Fibroblast of the aortic adventitia (primary cell): Measurements from ENCODE around the gene CTXND1. TPM values are rescaled to one million over a fixed set of nuclear protein-coding genes. Genes with fewer than 3 reads are reported as not detected.

ENCODE experiments used
- DNase-seq: peaks from one replicate; pipeline ENCODE4 v3.0.0-alpha.2; 2010; ENCODE audit warnings: low read depth
- H3K4me3 ChIP-seq: 2 replicates; pipeline ENCODE4 v1.5.1; 2011; ENCODE audit warnings: low read depth, mild to moderate bottlenecking, control low read depth, low read length, moderate library complexity
- total RNA-seq: library from RNA; depleted of rRNA; stranded (reverse); fragments of >200 nt; gene quantifications from 2 replicates; pipeline ENCODE4 v1.2.3, GENCODE V29; 2012; ENCODE audit warnings: low replicate concordance
- TF ChIP-seq, protein P1 (sequence below): IDR thresholded peaks from 2 replicates; pipeline ENCODE4 v1.5.1; 2011; ENCODE audit warnings: mild to moderate bottlenecking, low read length, control low read depth, inconsistent platforms; ENCODE audit not compliant: insufficient read depth

CTXND1 gene
- total RNA-seq, 1 donor, result not detected

DNA sequence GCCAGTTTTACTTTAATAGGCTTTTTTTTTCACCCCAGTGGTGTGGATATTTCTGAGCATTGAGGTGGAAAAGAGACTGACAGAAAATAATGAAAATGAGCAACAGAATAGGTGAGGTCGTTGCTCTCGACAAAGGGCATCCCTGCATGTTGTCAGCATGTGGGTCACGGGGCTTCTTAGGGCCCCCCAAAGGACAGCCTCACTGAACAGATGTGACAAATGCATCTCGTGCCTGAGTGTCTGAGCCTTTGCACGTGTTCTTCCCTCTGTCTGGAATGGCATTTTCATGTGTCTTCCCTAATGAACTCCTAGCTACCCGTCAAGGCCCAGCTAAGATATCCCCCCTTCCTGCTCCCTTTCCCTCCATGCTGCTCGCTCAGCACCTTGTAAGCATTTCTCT, 67.5 kb downstream of the CTXND1 start:
- H3K4me3 ChIP-seq, result no peak overlapping the region
- no peak for DNase-seq
- TF ChIP-seq, protein P1, sequence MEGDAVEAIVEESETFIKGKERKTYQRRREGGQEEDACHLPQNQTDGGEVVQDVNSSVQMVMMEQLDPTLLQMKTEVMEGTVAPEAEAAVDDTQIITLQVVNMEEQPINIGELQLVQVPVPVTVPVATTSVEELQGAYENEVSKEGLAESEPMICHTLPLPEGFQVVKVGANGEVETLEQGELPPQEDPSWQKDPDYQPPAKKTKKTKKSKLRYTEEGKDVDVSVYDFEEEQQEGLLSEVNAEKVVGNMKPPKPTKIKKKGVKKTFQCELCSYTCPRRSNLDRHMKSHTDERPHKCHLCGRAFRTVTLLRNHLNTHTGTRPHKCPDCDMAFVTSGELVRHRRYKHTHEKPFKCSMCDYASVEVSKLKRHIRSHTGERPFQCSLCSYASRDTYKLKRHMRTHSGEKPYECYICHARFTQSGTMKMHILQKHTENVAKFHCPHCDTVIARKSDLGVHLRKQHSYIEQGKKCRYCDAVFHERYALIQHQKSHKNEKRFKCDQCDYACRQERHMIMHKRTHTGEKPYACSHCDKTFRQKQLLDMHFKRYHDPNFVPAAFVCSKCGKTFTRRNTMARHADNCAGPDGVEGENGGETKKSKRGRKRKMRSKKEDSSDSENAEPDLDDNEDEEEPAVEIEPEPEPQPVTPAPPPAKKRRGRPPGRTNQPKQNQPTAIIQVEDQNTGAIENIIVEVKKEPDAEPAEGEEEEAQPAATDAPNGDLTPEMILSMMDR, result no peak

DNA sequence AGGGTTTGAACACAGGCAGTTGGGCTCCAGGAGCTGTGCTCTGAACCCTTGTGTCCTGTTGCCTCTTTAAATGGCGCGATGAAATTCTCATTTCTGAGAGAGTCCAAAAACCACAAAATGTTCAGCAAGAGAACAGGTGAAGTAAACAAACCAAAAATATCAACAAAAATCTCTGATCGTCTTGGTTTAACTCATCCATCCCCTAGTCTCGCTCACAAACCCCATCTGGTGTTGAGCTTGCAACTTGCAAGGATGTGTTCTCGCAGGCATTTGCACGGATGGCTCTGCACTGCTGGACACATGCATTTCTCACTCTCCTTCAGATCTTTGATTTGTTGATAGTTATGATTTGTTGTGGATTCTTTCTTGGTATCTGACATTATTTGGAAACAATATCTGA, 68.1 kb downstream of the CTXND1 start:
- TF ChIP-seq, protein P1, result peak; percentile 3
- DNase-seq, result no peak

DNA sequence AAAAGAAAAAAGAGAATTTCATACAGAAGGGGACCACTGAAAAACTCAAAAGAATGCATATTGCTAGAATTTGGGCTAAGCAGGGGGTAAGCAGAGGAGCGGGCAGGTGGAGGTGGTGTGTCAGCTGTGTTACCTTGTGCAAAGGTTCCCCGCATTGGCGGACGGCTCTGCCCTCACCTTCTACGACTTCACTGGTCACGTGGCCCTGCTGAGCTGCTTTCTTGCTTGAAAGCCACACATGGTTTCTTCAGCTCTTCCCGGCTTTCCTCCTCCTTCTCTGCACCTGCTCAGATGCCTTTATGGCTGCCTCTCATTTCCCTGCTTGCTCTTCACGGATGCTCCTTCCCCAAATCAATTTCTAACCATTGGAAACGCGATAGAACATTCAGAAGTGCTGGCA, 68.7 kb downstream of the CTXND1 start:
- DNase-seq, result no peak
- no peak overlapping the region for H3K4me3 ChIP-seq
- TF ChIP-seq, protein P1, result no peak

More for the DNA sequence above, 68.1 kb downstream of the CTXND1 start:
- no peak overlapping the region for H3K4me3 ChIP-seq

DNA sequence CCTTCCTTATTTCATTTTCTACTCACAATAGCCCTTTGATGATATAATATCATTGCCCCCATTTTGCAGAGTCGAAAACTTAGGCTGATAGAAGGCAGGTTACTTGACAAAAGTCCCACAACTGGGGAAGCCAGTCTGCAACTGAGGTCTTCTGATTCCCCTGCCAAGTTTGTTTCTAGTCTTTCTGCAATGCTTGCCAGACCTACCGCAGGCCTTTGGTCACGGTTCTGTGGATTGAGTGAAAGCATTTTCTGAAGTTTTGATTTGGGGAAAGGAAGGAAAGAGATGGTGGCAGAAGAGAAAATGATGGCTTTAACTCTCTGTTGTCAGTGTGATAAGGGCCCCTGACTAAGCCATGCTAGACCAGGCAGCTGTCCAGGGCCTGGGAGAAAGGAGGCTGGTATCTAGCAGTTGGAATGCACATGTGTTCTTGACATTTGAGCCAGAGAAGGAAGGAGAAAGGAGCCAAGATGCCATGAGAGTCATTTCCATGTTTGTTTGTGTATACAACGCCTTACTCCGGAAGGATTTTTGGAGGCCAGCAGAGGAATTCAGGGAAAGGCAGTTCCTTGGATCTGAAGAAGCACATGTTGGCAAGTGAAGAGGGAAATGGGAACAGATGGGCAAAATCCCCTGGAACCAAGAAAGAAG, 69.3 kb downstream of the CTXND1 start:
- DNase-seq, result peak; percentile 87
- TF ChIP-seq, protein P1, result no peak
- H3K4me3 ChIP-seq, result no peak overlapping the region

DNA sequence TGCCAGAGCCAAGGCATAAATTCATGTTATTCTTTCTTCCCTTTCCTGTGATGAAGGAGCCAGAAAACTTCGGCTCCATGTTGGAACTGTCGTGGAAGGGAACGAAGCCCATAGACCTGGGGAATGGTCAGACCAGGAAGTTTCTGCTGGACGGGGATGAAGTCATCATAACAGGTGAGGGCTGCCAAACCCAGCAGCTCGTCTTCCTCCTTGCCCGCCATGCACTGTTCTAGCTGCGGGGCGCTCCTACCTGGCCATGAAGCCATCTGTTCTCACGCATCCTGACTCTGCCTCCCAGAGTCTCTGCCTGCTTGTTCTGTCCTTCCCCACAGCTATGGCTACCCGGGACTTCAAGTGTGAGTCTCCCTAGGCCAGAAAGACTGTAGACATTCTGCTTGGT, 71.0 kb downstream of the CTXND1 start:
- no peak overlapping the region for H3K4me3 ChIP-seq
- TF ChIP-seq, protein P1, result no peak
- no peak for DNase-seq

DNA sequence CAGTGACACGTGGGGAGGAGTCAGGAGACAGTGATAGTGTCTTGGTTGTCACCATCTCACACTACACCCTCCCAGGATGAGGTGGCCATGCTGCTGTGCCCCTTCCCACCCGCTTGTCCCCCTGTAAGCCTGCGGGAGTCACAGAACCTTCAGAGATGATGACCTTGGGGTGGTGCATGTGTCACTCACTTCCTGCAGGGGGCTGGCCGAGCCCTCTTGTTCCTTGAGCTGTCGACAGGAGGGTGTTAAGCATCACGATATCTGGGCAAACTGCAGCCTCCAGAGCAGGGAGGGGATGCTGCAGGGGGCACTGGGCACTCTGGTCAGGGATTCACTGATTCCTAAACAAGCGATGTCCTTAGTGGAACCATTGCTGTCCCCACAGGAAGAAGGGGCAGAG, 71.5 kb downstream of the CTXND1 start:
- no peak overlapping the region for H3K4me3 ChIP-seq
- TF ChIP-seq, protein P1, result no peak
- DNase-seq, result no peak

DNA sequence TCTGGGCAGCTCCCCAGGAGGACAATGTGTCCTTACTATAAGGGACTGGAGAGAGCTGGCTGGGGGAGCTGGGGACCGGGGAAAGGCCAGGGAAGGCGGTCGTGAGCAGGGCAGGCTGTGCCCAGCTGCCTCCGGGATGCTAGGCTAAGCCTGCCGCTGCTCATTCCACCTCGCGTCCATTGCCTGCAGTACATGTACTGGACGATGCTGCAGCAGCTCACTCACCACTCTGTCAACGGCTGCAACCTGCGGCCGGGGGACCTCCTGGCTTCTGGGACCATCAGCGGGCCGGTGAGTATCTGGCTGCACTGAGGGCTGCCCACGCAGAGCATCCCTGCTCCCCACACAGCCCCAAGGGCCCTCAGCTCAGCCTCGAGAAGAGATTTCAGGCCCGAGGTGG, 72.1 kb downstream of the CTXND1 start:
- no peak for DNase-seq
- no peak overlapping the region for H3K4me3 ChIP-seq
- TF ChIP-seq, protein P1, result no peak
